GM23338 (cell line): Measurements from ENCODE around the gene DESI2. TPM values are rescaled to one million over a fixed set of nuclear protein-coding genes. Genes with fewer than 3 reads are reported as not detected.
"Not testable (repeated sequence)": the region's sequence is repeated elsewhere in the genome, so short reads cannot be mapped to it uniquely, and the experiment has no call there.

ENCODE experiments used
- ATAC-seq: fragments of 200-7000 bp; cut with Tn5 transposase; 3 replicates; pipeline ENCODE4 v1.9.1; 2020
- DNase-seq: peaks from one replicate; pipeline ENCODE4 v3.0.0-alpha.2; 2015; ENCODE audit warnings: low spot score
- H2AFZ ChIP-seq: fragments of 200-600 bp; sonication (generic); 2 replicates; pipeline ENCODE4 v1.8.0; 2016; ENCODE audit warnings: antibody characterized with exemption, mild to moderate bottlenecking, moderate library complexity
- H3F3A ChIP-seq: fragments of 200-600 bp; sonication (generic); replicated peaks from 2 replicates; pipeline ENCODE4 v1.8.0; 2017; ENCODE audit warnings: antibody characterized with exemption, mixed run types, low read depth
- H3K27ac ChIP-seq: fragments of 200-600 bp; sonication (generic); 2 replicates; pipeline ENCODE4 v1.6.1; 2016; ENCODE audit warnings: low read depth
- H3K27me3 ChIP-seq: fragments of 200-600 bp; sonication (generic); 2 replicates; pipeline ENCODE4 v1.8.0; 2016; ENCODE audit warnings: mild to moderate bottlenecking, mixed run types, moderate library complexity; ENCODE audit not compliant: insufficient read depth
- H3K36me3 ChIP-seq: fragments of 200-600 bp; sonication (generic); 2 replicates; pipeline ENCODE4 v1.8.0; 2016; ENCODE audit warnings: mild to moderate bottlenecking; ENCODE audit not compliant: insufficient read depth
- H3K4me1 ChIP-seq: fragments of 200-600 bp; sonication (generic); 2 replicates; pipeline ENCODE4 v1.8.0; 2016; ENCODE audit warnings: mild to moderate bottlenecking, moderate library complexity; ENCODE audit not compliant: insufficient read depth
- H3K4me2 ChIP-seq: fragments of 200-600 bp; sonication (generic); 2 replicates; pipeline ENCODE4 v1.7.1; 2017; ENCODE audit warnings: mixed run types
- H3K4me3 ChIP-seq: fragments of 200-600 bp; sonication (generic); 2 replicates; pipeline ENCODE4 v1.6.1; 2016; ENCODE audit warnings: mixed run types
- H3K79me2 ChIP-seq: fragments of 200-600 bp; sonication (generic); replicated peaks from 2 replicates; pipeline ENCODE4 v1.8.0; 2017; ENCODE audit warnings: mild to moderate bottlenecking; ENCODE audit not compliant: insufficient read depth
- H3K9me2 ChIP-seq: fragments of 200-600 bp; sonication (generic); 2 replicates; pipeline ENCODE4 v1.8.0; 2017; ENCODE audit not compliant: insufficient read depth
- H4K20me1 ChIP-seq: fragments of 200-600 bp; sonication (generic); replicated peaks from 2 replicates; pipeline ENCODE4 v1.8.0; 2017; ENCODE audit warnings: mild to moderate bottlenecking; ENCODE audit not compliant: insufficient read depth
- H3K27ac Mint-ChIP-seq: 2 replicates; pipeline ENCODE4 v1.8.0; 2020; ENCODE audit warnings: inconsistent platforms, mild to moderate bottlenecking, moderate library complexity, mixed read lengths
- H3K27me3 Mint-ChIP-seq: 3 replicates; pipeline ENCODE4 v1.8.0; 2022; ENCODE audit warnings: low read depth, mild to moderate bottlenecking, moderate library complexity, mixed read lengths, inconsistent platforms; ENCODE audit not compliant: insufficient read depth, poor library complexity
- H3K36me3 Mint-ChIP-seq: 3 replicates; pipeline ENCODE4 v1.8.0; 2021; ENCODE audit warnings: low read depth, mild to moderate bottlenecking, inconsistent platforms, moderate library complexity, mixed read lengths
- H3K4me1 Mint-ChIP-seq: 3 replicates; pipeline ENCODE4 v1.8.0; 2020; ENCODE audit warnings: mild to moderate bottlenecking, inconsistent platforms, mixed read lengths
- H3K4me3 Mint-ChIP-seq: 3 replicates; pipeline ENCODE4 v1.8.0; 2021; ENCODE audit warnings: moderate library complexity, mild to moderate bottlenecking, inconsistent platforms, mixed read lengths
- H3K9me3 Mint-ChIP-seq: 3 replicates; pipeline ENCODE4 v1.8.0; 2020; ENCODE audit warnings: moderate library complexity, mild to moderate bottlenecking, inconsistent platforms, mixed read lengths
- EZH2 ChIP-seq: fragments of 200-600 bp; sonication (generic); IDR thresholded peaks from one replicate; pipeline ENCODE4 v1.8.0; 2017; ENCODE audit warnings: antibody characterized with exemption, mild to moderate bottlenecking, low read depth; ENCODE audit not compliant: unreplicated experiment
- NANOG ChIP-seq: IDR thresholded peaks from 2 replicates; pipeline ENCODE4 v1.6.1; 2016; ENCODE audit warnings: antibody characterized with exemption, borderline replicate concordance
- POLR2AphosphoS5 ChIP-seq: IDR thresholded peaks from 2 replicates; pipeline ENCODE4 v1.6.1; 2016; ENCODE audit warnings: antibody characterized with exemption, low read depth
- STAT1 ChIP-seq: IDR thresholded peaks from one replicate; pipeline ENCODE4 v1.6.1; 2016; ENCODE audit warnings: antibody characterized with exemption; ENCODE audit not compliant: unreplicated experiment
- ZNF114 ChIP-seq: fragments of 250-450 bp; sonication (Bioruptor Pico); IDR thresholded peaks from 2 replicates; pipeline ENCODE4 v1.5.0; 2020; ENCODE audit warnings: mild to moderate bottlenecking, moderate library complexity
- ZNF331 ChIP-seq: fragments of 250-450 bp; sonication (Bioruptor Pico); IDR thresholded peaks from 2 replicates; pipeline ENCODE4 v1.5.0; 2020; ENCODE audit warnings: low read depth, mild to moderate bottlenecking, moderate library complexity
- ZNF462 ChIP-seq: fragments of 250-450 bp; sonication (Bioruptor Pico); IDR thresholded peaks from 2 replicates; pipeline ENCODE4 v1.5.0; 2020; ENCODE audit warnings: mild to moderate bottlenecking, moderate library complexity
- polyA plus RNA-seq: library from polyadenylated mRNA; unstranded; fragments of >200 nt; fragmentation: Nextera tagmentation; extraction: Ambion mirVana; gene quantifications from 2 replicates; pipeline ENCODE4 v1.2.1, GENCODE V29; 2016
- total RNA-seq: library from RNA; depleted of rRNA; stranded (reverse); fragments of >200 nt; shearing (Covaris generic); gene quantifications from 2 replicates; pipeline ENCODE4 v1.2.3, GENCODE V29; 2014

Gene DESI2
- total and polyA plus RNA-seq, 2 experiments from 2014 or later = 145 TPM

DNA sequence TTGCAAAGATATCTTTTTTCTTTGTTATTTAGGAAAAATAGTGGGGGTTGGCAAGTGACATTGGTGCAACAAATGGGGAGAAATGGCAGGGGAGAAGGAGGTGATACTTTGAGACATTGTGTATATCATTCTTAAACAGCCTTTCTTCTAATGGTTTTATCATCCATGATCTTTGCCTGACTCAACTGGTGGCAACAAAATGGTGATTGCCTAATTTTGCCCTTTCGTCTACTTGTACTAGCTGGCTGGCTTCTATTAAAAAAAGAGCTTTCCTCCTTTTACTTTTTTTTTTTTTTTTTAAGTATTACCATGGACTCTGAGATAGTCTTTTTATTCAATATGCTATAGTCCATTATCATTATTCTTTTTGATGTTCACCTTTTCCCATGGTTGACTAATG is 27.7 kb downstream of the DESI2 start (continued):
- TF ChIP-seq ZNF462 (CRISPR knock-in tag) (no peak), ZNF331 (CRISPR knock-in tag) (no peak), EZH2 (no peak)

DNA sequence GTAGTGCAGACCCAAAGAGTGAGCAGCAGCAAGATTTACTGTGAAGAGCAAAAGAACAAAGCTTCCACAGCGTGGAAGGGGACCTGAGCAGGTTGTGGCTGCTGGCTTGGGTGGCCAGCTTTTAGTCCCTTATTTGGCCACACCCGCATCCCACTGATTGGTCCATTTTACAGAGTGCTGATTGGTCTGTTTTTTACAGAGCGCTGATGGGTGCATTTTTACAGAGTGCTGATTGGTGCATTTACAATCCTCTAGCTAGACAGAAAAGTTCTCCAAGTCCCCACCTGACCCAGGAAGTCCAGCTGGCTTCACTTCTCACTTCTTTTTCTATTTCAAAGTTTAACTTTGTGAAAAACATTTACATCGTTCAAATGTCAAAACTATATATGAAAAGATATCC is 29.2 kb downstream of the DESI2 start:
- not testable (repeated sequence) for H2AFZ ChIP-seq, DNase-seq, H3K27ac ChIP-seq, H3K9me2 ChIP-seq, H3K9me3 Mint-ChIP-seq, ATAC-seq, H3K4me2 ChIP-seq, H3K4me1 ChIP-seq, H3K4me3 Mint-ChIP-seq, H3F3A ChIP-seq, H3K27me3 Mint-ChIP-seq, H3K4me3 ChIP-seq, H3K27me3 ChIP-seq
- Mint-ChIP-seq H3K36me3 (peaks cover 40% of the 10 kb centered on the region), H3K27ac (peak overlapping the region; percentile 73; the same call in 1 of the 2 replicates), H3K4me1 (peaks cover 12% of the 10 kb centered on the region)
- peaks cover 12% of the 10 kb centered on the region; the same call in 1 of the 2 replicates for H4K20me1 ChIP-seq
- H3K79me2 ChIP-seq = peaks cover 80% of the 10 kb centered on the region
- peaks cover 14% of the 10 kb centered on the region for H3K36me3 ChIP-seq

- H3K27ac ChIP-seq = no peak overlapping the region
- no peaks in the 10 kb centered on the region for H3K9me3 Mint-ChIP-seq
- no peak overlapping the region for H3K27ac Mint-ChIP-seq
- H3K36me3 ChIP-seq = peaks cover 27% of the 10 kb centered on the region
- H3K4me3 Mint-ChIP-seq = no peak overlapping the region
- DNase-seq (no peak), ATAC-seq (no peak)
- no peaks in the 10 kb centered on the region for H3K4me1 ChIP-seq
- H3K79me2 ChIP-seq = no peaks in the 10 kb centered on the region; the same call in 1 of the 2 replicates
- peaks cover 82% of the 10 kb centered on the region for H3K36me3 Mint-ChIP-seq
- no peak overlapping the region for H3K4me2 ChIP-seq
- no peak overlapping the region for H3K4me3 ChIP-seq
- no peaks in the 10 kb centered on the region for H3K4me1 Mint-ChIP-seq
- no peaks in the 10 kb centered on the region for H3F3A ChIP-seq
- peaks cover 3% of the 10 kb centered on the region for H3K27me3 Mint-ChIP-seq
- H3K9me2 ChIP-seq = no peaks in the 10 kb centered on the region
- peaks cover 3% of the 10 kb centered on the region for H4K20me1 ChIP-seq
- H2AFZ ChIP-seq = no peak overlapping the region
- no peaks in the 10 kb centered on the region for H3K27me3 ChIP-seq
- TF ChIP-seq NANOG = no peak
- no peak for TF ChIP-seq STAT1
- TF ChIP-seq POLR2AphosphoS5 = no peak
- no peak for TF ChIP-seq EZH2
- TF ChIP-seq ZNF114 (CRISPR knock-in tag) = no peak
- no peak for TF ChIP-seq ZNF331 (CRISPR knock-in tag)
These were observed 43.0 kb downstream of the DESI2 start for GRCh38 chr1:244695937-244696336.
